ENCODE data around the gene EIF4G3.
A peak's percentile ranks its signal among the peaks of the same experiment; 100 is the strongest.
"Not testable (repeated sequence)": the region's sequence is repeated elsewhere in the genome, so short reads cannot be mapped to it uniquely, and the experiment has no call there.

The EIF4G3 gene

GRCh38 chr1:21152423-21153100 is 24.1 kb downstream of the EIF4G3 start:
- DNase-seq = no peak

GRCh38 chr1:21149855-21150432 is 26.8 kb downstream of the EIF4G3 start:
- peak; percentile 66 for DNase-seq

GRCh38 chr1:21149430-21149854 is 27.3 kb downstream of the EIF4G3 start:
- peak; percentile 38 for DNase-seq

- DNase-seq = no peak
Observed at GRCh38 chr1:21143752-21144151, 32.9 kb downstream of the EIF4G3 start.

GRCh38 chr1:21143138-21143537 is 33.6 kb downstream of the EIF4G3 start:
- DNase-seq = no peak

- no peak for DNase-seq
Observed at GRCh38 chr1:21141030-21141429, 35.7 kb downstream of the EIF4G3 start.

- no peak for DNase-seq
Observed at GRCh38 chr1:21139601-21140000, 37.1 kb downstream of the EIF4G3 start.

GRCh38 chr1:21136344-21136743 is 40.4 kb downstream of the EIF4G3 start:
- DNase-seq = not testable (repeated sequence)

GRCh38 chr1:21131200-21131599 is 45.5 kb downstream of the EIF4G3 start:
- DNase-seq = no peak

GRCh38 chr1:21129407-21129806 is 47.3 kb downstream of the EIF4G3 start:
- no peak for DNase-seq

GRCh38 chr1:21126324-21126723 is 50.4 kb downstream of the EIF4G3 start:
- DNase-seq = no peak

- no peak for DNase-seq
Observed at GRCh38 chr1:21124846-21125245, 51.9 kb downstream of the EIF4G3 start.

GRCh38 chr1:21123287-21123948 is 53.3 kb downstream of the EIF4G3 start:
- no peak for DNase-seq

GRCh38 chr1:21121764-21122471 is 54.8 kb downstream of the EIF4G3 start:
- no peak for DNase-seq

GRCh38 chr1:21118167-21118566 is 58.5 kb downstream of the EIF4G3 start:
- DNase-seq = no peak

GRCh38 chr1:21117597-21118001 is 59.1 kb downstream of the EIF4G3 start:
- no peak for DNase-seq

- no peak for DNase-seq
Observed at GRCh38 chr1:21117159-21117558, 59.5 kb downstream of the EIF4G3 start.

GRCh38 chr1:21115098-21115760 is 61.5 kb downstream of the EIF4G3 start:
- DNase-seq = no peak

GRCh38 chr1:21114431-21114830 is 62.3 kb downstream of the EIF4G3 start:
- DNase-seq = no peak

GRCh38 chr1:21110163-21110562 is 66.5 kb downstream of the EIF4G3 start:
- no peak for DNase-seq

- DNase-seq = no peak
Observed at GRCh38 chr1:21106709-21107108, 70.0 kb downstream of the EIF4G3 start.

GRCh38 chr1:21106238-21106637 is 70.5 kb downstream of the EIF4G3 start:
- DNase-seq = no peak

- no peak for DNase-seq
Observed at GRCh38 chr1:21105807-21106206, 70.9 kb downstream of the EIF4G3 start.

Measured in T1000 (cell line).